ENCODE results near the gene TRIM3.
A peak's percentile ranks its signal among the peaks of the same experiment; 100 is the strongest.

Gene TRIM3

GRCh38 chr11:6437993-6438392, 35.7 kb downstream of the TRIM3 start:
- DNase-seq (ENCODE audit: low spot score): no peak

- DNase-seq (ENCODE audit: low spot score): no peak
These were observed 36.3 kb downstream of the TRIM3 start for GRCh38 chr11:6437423-6437822.

DNA sequence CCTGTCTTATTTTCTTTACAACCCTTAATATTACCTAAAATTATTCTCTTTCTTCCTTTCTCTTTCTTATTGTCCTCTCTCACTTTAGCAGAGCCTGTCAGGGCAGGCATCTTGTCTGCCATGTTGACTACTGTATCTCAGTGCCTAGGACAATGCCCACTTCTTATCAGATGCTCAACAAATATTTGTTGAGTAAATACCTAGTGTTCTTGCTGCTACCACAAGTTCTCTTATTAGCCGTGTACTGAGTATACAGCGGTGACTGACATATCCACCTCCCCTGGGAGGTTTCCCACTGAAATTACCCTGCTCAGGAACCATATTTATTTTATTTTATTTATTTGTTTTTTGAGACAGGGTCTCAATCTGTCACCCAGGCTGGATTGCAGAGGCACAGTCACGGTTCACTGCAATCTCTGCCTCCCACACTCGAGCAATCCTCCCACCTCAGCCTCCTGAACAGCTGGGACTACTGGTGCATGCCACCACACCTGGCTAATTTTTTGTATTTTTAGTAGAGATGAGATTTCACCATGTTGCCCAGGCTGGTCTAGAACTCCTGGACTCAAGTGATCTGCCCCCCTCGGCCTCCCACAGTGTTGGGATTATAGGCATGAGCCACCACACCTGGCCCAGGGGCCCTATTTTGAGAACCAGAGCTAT, 39.6 kb downstream of the TRIM3 start:
- no peak for DNase-seq (ENCODE audit: low spot score)

- no peak for DNase-seq (ENCODE audit: low spot score)
These were observed 41.9 kb downstream of the TRIM3 start for GRCh38 chr11:6431861-6432260.

GRCh38 chr11:6427516-6427915, 46.2 kb downstream of the TRIM3 start:
- no peak for DNase-seq (ENCODE audit: low spot score)

DNA sequence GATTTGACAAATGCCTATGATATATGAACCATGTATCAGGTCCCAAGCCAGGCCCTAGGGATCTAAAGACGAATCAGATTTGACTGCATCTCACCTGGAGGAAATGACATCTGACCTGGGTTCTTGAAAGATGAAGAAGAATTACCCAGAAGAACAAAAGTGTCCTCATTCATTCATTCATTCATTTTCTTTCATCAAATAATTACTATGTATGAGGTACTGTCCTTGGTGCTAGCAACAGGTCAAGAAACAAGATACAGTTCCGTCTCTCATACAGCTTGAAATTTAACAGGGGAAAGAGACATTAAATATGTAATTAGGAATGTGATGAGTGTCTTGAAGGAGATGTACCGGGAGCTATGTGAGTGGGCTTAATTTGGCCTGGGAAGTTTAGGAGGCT, 53.1 kb downstream of the TRIM3 start:
- DNase-seq (ENCODE audit: low spot score): no peak

DNA sequence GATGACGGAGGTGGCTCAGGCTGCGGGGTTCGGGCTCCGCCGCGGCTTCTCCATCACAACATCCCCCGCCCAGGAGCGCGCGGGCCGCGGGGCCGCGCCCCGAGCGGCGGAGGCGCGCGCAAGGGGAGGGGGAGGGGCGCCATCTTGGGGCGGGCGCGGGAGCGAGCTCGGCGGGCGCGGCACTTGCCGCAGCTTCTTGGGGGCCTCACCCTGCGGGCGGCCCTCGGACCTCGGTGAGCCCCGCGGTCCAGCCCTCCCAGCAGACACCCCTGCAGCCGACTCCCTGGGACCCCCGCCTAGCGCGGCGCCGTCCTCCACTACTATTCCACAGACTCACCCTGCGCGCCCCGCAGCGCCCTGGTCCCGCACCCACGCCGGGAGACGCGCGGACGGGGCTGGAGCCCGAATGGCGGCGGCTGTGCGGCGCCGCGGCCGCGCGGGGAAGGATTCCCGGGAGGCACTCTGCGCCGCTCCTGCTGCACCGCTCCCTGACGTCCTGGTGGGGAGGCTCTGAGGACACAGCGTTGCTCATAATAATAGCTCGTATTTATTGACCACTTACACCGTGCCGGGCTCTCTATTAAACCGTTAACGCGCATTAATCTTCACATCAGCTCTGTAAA, 54.6 kb downstream of the TRIM3 start, which contains the start of gene APBB1:
Gene APBB1, minus strand, starts transcription at position 86 of the 623 bp plus-strand sequence. CDS start 7,747 bp downstream, outside the sequence.
- DNase-seq (ENCODE audit: low spot score): peak; percentile 52

- DNase-seq (ENCODE audit: low spot score): no peak
These were observed 55.2 kb downstream of the TRIM3 start for GRCh38 chr11:6418557-6419008.

- no peak for DNase-seq (ENCODE audit: low spot score)
These were observed 55.7 kb downstream of the TRIM3 start for GRCh38 chr11:6417907-6418556.

DNA sequence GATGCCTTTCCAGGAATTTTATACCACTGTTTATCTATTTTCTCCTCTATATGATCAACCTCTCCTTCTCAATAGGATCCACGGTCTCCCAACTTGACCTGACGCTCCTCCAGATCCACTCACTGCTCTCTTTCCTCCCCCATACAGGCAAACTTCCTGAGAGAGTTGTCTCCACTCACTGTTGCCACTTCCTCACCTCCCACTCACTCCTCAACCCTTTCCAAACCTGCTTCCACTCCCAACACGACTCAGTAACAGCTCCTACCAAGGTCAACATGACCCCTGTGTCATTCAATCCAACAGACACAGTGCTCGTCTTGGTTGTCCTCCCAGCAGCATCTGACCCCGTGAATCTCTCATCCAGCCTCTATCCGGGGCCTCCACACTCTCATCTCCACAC, 57.9 kb downstream of the TRIM3 start:
- no peak for DNase-seq (ENCODE audit: low spot score)

DNA sequence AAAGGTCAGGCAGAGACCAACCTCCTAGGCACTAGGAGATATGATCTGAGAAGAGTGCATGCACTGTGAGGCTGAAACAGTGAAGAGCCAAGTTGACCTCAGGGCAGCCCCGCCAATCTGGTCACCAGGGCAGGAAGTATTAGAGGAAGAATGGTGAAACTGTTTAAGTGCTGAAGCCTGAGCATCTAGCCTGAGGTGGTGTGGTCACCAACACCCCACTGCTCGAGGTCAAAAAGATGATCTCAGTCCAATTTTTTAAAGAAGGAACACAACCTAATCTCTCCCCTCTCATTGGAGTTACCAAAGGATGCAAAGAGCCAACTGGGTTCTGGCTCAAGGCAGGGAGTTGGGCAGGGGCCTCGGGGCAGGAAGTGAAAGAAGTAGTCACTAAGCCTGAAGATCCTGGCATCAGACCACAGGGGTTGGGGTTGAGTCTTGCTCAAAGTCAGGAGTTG, 58.8 kb downstream of the TRIM3 start:
- DNase-seq (ENCODE audit: low spot score): no peak

GRCh38 chr11:6413791-6414201, 59.9 kb downstream of the TRIM3 start:
- no peak for DNase-seq (ENCODE audit: low spot score)

DNA sequence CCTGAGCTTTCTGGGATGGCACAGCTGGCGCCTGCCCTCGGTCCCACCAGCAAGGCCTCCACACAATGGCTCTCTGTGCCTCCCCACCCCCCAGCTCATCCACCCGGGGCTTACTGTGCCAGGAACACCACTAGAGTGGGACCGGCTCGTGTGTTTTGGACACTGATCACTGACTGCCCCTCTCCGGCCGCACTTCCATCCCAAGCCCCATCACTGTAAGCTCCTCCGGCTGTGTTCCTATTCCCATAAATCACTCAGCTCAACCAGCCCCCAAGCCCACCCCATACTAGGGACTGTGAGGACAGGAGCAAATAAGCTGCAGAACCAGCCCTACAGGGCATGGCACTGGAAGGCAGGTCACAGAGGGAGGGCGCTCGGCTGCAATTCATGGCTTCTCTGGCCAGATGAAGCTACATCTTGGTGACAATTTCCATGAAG, 62.1 kb downstream of the TRIM3 start:
- no peak for DNase-seq (ENCODE audit: low spot score)

GRCh38 chr11:6410695-6411430, 62.9 kb downstream of the TRIM3 start:
- DNase-seq (ENCODE audit: low spot score): no peak

DNA sequence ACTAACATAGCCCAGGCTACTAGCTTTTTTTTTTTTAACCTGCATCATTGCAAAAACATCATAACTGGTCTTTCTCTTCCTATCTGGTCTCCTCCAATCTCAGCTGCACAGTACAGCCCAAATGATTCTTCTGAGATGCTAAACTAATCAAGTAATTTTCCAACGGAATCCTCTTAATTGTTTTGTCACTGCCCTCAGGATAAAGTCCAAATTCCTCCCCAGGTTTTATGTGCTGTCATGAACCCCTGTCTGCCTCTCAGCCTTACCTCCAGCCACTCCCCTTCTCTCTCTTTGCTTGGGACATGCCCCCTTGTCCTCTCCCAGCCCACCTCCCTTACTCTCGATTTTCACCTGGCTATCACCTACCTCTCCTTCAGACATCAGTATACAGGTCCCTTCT, 67.4 kb downstream of the TRIM3 start:
- DNase-seq (ENCODE audit: low spot score): no peak

- no peak for DNase-seq (ENCODE audit: low spot score)
These were observed 67.9 kb downstream of the TRIM3 start for GRCh38 chr11:6405846-6406245.

- no peak for DNase-seq (ENCODE audit: low spot score)
These were observed 68.6 kb downstream of the TRIM3 start for GRCh38 chr11:6405052-6405667.

GRCh38 chr11:6404342-6405051, 69.2 kb downstream of the TRIM3 start:
- DNase-seq (ENCODE audit: low spot score): no peak

- DNase-seq (ENCODE audit: low spot score): no peak
These were observed 70.2 kb downstream of the TRIM3 start for GRCh38 chr11:6403539-6403938.

GRCh38 chr11:6402561-6402981, 71.2 kb downstream of the TRIM3 start:
- no peak for DNase-seq (ENCODE audit: low spot score)

DNA sequence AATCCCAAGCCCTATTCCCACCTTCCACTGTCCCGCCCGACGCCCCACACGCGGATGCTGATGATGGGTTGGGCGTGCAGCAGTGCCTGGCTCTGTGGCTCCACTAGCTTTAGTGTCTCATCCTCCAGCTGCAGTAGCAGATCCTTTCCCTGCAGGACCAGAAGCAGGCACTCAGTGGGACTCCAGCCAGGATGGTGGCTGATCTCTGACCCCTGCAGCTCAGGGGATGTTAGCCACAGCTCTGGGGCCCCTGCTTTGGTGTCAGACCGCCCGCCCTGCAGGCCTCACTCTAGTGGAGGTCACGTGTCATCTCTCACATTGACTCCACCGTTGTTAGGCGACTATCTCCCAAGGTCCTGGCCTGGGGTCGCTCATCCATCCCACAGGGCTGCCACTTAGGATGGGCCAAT, 71.7 kb downstream of the TRIM3 start:
- DNase-seq (ENCODE audit: low spot score): no peak

Measured in kidney capillary endothelial cell (primary cell).